HEK293 (cell line): Measurements from ENCODE around the gene RHOT2.

Experiments used
- PBX3 ChIP-seq: sonication (generic); formaldehyde crosslinking; IDR thresholded peaks from 2 replicates; pipeline ENCODE4 v1.8.1; 2022; ENCODE audit warnings: mild to moderate bottlenecking, moderate library complexity, missing genetic modification reagents
- ZEB2 ChIP-seq: fragments of 450-650 bp; formaldehyde crosslinking; IDR thresholded peaks from 2 replicates; pipeline ENCODE4 v1.5.1; 2016; ENCODE audit warnings: missing biosample characterization, missing genetic modification characterization
- ZNF544 ChIP-seq: fragments of 450-650 bp; formaldehyde crosslinking; IDR thresholded peaks from 2 replicates; pipeline ENCODE4 v1.5.0; 2017; ENCODE audit warnings: missing biosample characterization, missing genetic modification characterization
- ZNF701 ChIP-seq: fragments of 450-650 bp; formaldehyde crosslinking; IDR thresholded peaks from 2 replicates; pipeline ENCODE4 v1.5.1; 2016; ENCODE audit warnings: missing biosample characterization, missing genetic modification characterization
- TF ChIP-seq, protein P1 (sequence below): fragments of 450-650 bp; formaldehyde crosslinking; IDR thresholded peaks from 2 replicates; pipeline ENCODE4 v1.5.1; 2016; ENCODE audit warnings: missing biosample characterization, missing genetic modification characterization

DNA sequence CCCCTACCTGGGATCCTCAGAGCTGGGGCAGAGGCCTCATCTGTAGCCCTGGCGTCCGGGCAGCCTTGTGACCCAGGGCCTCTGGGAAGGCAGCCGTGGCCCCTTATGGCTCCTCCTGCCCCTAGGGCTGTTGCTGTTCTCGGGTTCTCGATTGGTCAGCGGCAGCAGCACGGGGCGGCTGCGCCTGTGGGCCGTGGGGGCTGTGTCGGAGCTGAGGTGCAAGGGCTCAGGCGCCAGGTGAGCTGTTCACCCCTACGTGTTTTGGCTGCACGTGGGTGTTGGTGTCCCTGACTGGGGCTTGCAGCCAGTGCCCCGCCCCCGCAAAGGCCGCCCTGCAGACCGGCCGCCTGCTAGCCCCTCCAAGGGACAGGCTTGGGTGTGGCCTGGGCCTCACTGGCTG lies 5.8 kb upstream of the RHOT2 start:
- TF ChIP-seq, protein P1, sequence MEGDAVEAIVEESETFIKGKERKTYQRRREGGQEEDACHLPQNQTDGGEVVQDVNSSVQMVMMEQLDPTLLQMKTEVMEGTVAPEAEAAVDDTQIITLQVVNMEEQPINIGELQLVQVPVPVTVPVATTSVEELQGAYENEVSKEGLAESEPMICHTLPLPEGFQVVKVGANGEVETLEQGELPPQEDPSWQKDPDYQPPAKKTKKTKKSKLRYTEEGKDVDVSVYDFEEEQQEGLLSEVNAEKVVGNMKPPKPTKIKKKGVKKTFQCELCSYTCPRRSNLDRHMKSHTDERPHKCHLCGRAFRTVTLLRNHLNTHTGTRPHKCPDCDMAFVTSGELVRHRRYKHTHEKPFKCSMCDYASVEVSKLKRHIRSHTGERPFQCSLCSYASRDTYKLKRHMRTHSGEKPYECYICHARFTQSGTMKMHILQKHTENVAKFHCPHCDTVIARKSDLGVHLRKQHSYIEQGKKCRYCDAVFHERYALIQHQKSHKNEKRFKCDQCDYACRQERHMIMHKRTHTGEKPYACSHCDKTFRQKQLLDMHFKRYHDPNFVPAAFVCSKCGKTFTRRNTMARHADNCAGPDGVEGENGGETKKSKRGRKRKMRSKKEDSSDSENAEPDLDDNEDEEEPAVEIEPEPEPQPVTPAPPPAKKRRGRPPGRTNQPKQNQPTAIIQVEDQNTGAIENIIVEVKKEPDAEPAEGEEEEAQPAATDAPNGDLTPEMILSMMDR, result no peak
- no peak for TF ChIP-seq ZEB2 (tag by site-specific recombination)
- no peak for TF ChIP-seq ZNF544
- no peak for TF ChIP-seq PBX3
- TF ChIP-seq ZNF701, result no peak
